ENCODE data around the gene VTI1A. TPM values are rescaled to one million over a fixed set of nuclear protein-coding genes. Genes with fewer than 3 reads are reported as not detected.

VTI1A gene
- total RNA-seq, 4 donors from 2014 or later = 49.3 to 84.5 (median 61.2) TPM

DNA sequence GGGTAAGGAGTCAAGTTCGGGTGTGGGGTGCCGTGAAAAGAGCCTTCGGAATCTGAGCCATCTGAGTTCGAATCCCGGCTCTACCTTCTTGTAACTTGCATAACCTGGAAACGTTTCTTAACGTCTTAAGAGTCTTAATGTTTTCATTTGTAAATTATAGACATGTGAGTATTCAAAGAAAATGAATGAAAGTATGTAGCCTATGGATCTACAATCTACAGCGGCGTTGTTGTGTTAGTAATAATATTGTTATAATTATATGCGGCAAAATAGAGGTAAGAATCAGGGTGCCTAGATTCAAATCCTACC, 559 bp downstream of the VTI1A start:
- H3K4me1 ChIP-seq = peaks cover 12 to 17% of the 10 kb centered on the region in 2 donors
- peak overlapping the region in 1 of 3 donors; percentile 85 for H3K27ac ChIP-seq
- peak overlapping the region; percentile 78 to 96 (median 86) for H3K4me3 ChIP-seq (replicated peaks in 1 of 3)
- peaks cover 0 to 10% of the 10 kb centered on the region in 2 donors for H3K36me3 ChIP-seq
- no peaks in the 10 kb centered on the region for H3K9me3 ChIP-seq
- TF ChIP-seq POLR2A (IDR thresholded peaks at IDR 0.05) = no peak
- TF ChIP-seq, protein P1, sequence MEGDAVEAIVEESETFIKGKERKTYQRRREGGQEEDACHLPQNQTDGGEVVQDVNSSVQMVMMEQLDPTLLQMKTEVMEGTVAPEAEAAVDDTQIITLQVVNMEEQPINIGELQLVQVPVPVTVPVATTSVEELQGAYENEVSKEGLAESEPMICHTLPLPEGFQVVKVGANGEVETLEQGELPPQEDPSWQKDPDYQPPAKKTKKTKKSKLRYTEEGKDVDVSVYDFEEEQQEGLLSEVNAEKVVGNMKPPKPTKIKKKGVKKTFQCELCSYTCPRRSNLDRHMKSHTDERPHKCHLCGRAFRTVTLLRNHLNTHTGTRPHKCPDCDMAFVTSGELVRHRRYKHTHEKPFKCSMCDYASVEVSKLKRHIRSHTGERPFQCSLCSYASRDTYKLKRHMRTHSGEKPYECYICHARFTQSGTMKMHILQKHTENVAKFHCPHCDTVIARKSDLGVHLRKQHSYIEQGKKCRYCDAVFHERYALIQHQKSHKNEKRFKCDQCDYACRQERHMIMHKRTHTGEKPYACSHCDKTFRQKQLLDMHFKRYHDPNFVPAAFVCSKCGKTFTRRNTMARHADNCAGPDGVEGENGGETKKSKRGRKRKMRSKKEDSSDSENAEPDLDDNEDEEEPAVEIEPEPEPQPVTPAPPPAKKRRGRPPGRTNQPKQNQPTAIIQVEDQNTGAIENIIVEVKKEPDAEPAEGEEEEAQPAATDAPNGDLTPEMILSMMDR (IDR thresholded peaks at IDR 0.05) = no peak
- DNase-seq = no peak
- no peaks in the 10 kb centered on the region for H3K27me3 ChIP-seq
- 4 to 6% methylated on average over 10 of the region's 10 CpGs for WGBS, 2 donors
- intact Hi-C loops (cut with DNase I) = no loop called here

DNA sequence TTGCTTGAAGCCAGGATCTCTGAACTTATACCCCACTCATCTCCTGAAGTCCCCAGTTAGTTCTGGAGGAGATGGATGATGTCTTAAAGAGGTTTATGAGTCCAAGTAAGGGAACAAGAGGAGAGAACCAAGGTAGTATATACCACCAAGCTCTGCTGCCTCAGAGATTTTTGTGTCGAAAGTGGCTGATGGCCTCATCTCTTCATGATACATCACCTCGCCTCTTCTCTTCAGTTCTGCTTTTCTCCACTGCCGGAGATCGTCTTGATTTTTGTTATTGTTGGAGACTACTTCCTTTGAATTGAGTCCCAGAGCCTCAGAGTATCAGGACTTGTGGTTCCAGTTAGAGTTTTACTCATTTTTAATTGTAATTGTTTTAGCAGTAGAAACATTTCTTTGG, 1.9 kb downstream of the VTI1A start:
- no peaks in the 10 kb centered on the region for H3K9me3 ChIP-seq
- no peaks in the 10 kb centered on the region for H3K27me3 ChIP-seq
- H3K4me3 ChIP-seq (replicated peaks in 1 of 3) = no peak overlapping the region
- WGBS, 2 donors = 76 to 79% methylated on average over 4 of the region's 4 CpGs
- no peaks in the 10 kb centered on the region for H3K36me3 ChIP-seq
- H3K4me1 ChIP-seq = peaks cover 12 to 17% of the 10 kb centered on the region in 2 donors
- intact Hi-C loops (cut with DNase I) = no loop called here
- TF ChIP-seq POLR2A (IDR thresholded peaks at IDR 0.05) = no peak
- TF ChIP-seq, protein P1 (IDR thresholded peaks at IDR 0.05) = no peak
- DNase-seq = no peak
- H3K27ac ChIP-seq = no peak overlapping the region

DNA sequence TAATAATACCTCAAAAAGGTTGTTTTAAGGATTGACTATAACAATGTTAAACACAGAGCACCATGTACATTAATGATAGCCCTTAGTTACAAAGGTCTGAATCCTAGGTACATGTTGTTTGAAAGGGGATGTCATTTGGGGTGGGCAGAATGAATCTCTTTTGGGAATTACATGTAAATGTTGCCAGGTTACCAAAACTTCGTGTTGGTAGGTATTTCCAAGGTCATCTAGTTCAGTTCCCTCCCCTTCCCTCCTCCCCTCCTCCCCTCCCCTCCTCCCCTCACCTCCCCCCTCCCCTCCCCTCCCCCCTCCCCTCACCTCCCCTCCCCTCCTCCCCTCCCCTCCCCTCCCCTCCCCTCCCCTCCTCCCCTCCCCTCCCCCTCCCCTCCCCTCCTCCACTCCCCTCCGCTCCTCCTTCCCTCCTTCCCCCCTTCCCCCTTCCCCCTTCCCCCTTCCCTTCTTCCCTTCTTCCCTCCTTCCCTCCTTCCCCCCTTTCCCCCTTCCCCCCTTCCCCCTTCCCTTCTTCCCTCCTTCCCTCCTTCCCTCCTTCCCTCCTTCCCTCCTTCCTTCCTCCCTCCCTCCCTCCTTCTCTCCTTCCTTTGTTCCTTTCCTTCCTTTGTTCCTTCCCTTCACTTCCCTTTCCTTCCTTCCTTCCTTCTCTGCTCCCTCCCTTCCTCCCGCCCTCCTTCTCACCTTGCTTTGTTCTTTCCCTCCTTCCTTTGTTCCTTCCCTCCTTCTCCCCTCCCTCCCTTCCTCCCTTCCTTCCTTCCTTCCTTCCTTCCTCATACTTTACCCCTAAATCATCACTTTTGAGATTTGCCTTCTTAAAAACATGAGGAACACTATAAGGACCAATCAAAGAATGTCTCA, 8.1 kb downstream of the VTI1A start:
- Histone ChIP-seq H3K9me3 (no peaks in the 10 kb centered on the region), H3K4me3 (replicated peaks in 1 of 3) (no peak overlapping the region), H3K36me3 (no peaks in the 10 kb centered on the region), H3K27me3 (no peaks in the 10 kb centered on the region), H3K27ac (no peak overlapping the region), H3K4me1 (no peaks in the 10 kb centered on the region)
- WGBS, 2 donors = 81 to 94% methylated on average over 3 of the region's 3 CpGs
- DNase-seq = no peak
- intact Hi-C loops (cut with DNase I) = no loop called here
- TF ChIP-seq, protein P1 (IDR thresholded peaks at IDR 0.05) = no peak
- TF ChIP-seq POLR2A (IDR thresholded peaks at IDR 0.05) = no peak

DNA sequence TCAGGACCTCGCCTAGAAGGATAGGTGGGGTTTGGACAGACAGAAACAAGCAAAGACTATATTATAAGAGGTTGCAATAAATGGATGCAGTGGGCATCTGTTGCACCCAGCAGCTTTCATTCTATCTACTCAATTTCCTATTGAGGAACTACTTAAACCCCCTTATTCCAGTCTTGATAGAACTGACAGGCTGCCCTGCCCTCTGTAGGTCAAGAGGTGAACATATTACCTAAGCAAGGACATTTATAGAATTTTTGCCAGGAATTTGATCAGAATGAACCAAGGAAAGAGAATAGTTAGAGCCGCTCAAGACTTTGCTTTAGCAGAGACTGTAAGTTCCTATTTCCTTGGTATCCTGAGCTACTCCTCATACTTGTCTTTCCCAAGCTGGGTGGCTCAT, 9.5 kb downstream of the VTI1A start:
- no peak overlapping the region for H3K27ac ChIP-seq
- no peaks in the 10 kb centered on the region for H3K4me1 ChIP-seq
- no peaks in the 10 kb centered on the region for H3K27me3 ChIP-seq
- TF ChIP-seq, protein P1 (IDR thresholded peaks at IDR 0.05) = no peak
- 98 to 99% methylated on average over 2 of the region's 2 CpGs for WGBS, 2 donors
- intact Hi-C loops (cut with DNase I) = no loop called here
- H3K9me3 ChIP-seq = no peaks in the 10 kb centered on the region
- DNase-seq = no peak
- no peak overlapping the region for H3K4me3 ChIP-seq (replicated peaks in 1 of 3)
- H3K36me3 ChIP-seq = no peaks in the 10 kb centered on the region

DNA sequence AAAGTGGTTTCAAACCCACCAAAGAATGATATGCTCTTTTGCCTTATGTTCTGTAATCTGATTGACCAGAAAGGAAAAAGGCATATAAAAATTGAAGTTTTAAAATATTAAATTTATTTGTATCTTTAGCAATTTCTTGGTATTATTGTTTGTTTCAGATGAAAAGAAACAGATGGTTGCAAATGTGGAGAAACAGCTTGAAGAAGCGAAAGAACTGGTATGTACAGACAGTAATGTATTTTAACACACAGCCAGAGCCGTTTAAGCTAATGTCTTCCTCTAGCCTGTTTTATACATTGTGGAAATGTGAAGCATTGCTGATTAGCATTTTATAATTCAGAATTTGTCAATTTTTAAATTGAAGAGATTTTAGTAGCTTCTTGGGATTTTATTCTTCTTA, 13.4 kb downstream of the VTI1A start:
- peaks cover 8 to 9% of the 10 kb centered on the region in 2 donors for H3K36me3 ChIP-seq
- 95% methylated on average over 2 of the region's 2 CpGs for WGBS, 2 donors
- TF ChIP-seq, protein P1 (IDR thresholded peaks at IDR 0.05) = no peak
- TF ChIP-seq POLR2A (IDR thresholded peaks at IDR 0.05) = no peak
- no peaks in the 10 kb centered on the region for H3K4me1 ChIP-seq
- no peaks in the 10 kb centered on the region for H3K9me3 ChIP-seq
- DNase-seq = no peak
- no peak overlapping the region for H3K27ac ChIP-seq
- no peak overlapping the region for H3K4me3 ChIP-seq (replicated peaks in 1 of 3)
- intact Hi-C loops (cut with DNase I) = no loop called here
- H3K27me3 ChIP-seq = no peaks in the 10 kb centered on the region

Measured in thyroid gland (tissue), 4 donors.